IMR-90 (cell line): Measurements from ENCODE around the gene THEM4. TPM values are rescaled to one million over a fixed set of nuclear protein-coding genes. Genes with fewer than 3 reads are reported as not detected.

Experiments used
- ATAC-seq: fragments of 200-7000 bp; cut with Tn5 transposase; 2 replicates; pipeline ENCODE4 v1.9.1; 2020; ENCODE audit warnings: low read depth, mild to moderate bottlenecking, moderate library complexity
- BruUV-seq: library from RNA; stranded (reverse); fragments of 400-500 nt; replicated peaks from 2 replicates; lab custom pipeline; 2021; lab: Mats Ljungman, UMichigan
- CTCF ChIA-PET: fragments of 300-600 bp; formaldehyde crosslinking; extraction: SDS; loops from one replicate; lab custom pipeline; 2021; ENCODE audit warnings: antibody characterized with exemption; lab: Yijun Ruan, JAX
- POLR2A ChIA-PET: fragments of 300-600 bp; sonication (Branson Sonifier 250); formaldehyde crosslinking; loops from one replicate; lab custom pipeline; 2022; ENCODE audit warnings: antibody characterized with exemption; ENCODE audit not compliant: unreplicated experiment; lab: Charles Lee
- DNase-seq: peaks from one replicate; pipeline ENCODE4 v3.0.0; 2013
- H2AFZ ChIP-seq: replicated peaks from 2 replicates; pipeline ENCODE3; 2013; ENCODE audit warnings: low read length, mild to moderate bottlenecking; ENCODE audit not compliant: poor library complexity
- H2AK5ac ChIP-seq: 2 replicates; pipeline ENCODE4 v1.6.1; 2013; ENCODE audit warnings: low read depth, low read length, inconsistent platforms
- H2AK9ac ChIP-seq: replicated peaks from 2 replicates; pipeline ENCODE3; 2013; ENCODE audit warnings: mild to moderate bottlenecking, low read depth, low read length, moderate library complexity; ENCODE audit not compliant: poor library complexity
- H2BK120ac ChIP-seq: 2 replicates; pipeline ENCODE4 v1.6.1; 2013; ENCODE audit warnings: low read depth, low read length, inconsistent platforms
- H2BK15ac ChIP-seq: 3 replicates; pipeline ENCODE4 v1.6.1; 2013; ENCODE audit warnings: low read depth, low read length, inconsistent platforms
- H2BK20ac ChIP-seq: 2 replicates; pipeline ENCODE4 v1.6.1; 2013; ENCODE audit warnings: low read depth, mild to moderate bottlenecking, inconsistent platforms, low read length, moderate library complexity
- H2BK5ac ChIP-seq: 2 replicates; pipeline ENCODE4 v1.6.1; 2013; ENCODE audit warnings: mild to moderate bottlenecking, low read depth, low read length, inconsistent platforms; ENCODE audit not compliant: poor library complexity, severe bottlenecking
- H3K14ac ChIP-seq: replicated peaks from 2 replicates; pipeline ENCODE4 v1.6.1; 2013; ENCODE audit warnings: low read depth, low read length, inconsistent platforms
- H3K18ac ChIP-seq: 2 replicates; pipeline ENCODE4 v1.6.1; 2013; ENCODE audit warnings: low read depth, low read length, control low read depth
- H3K23ac ChIP-seq: 2 replicates; pipeline ENCODE4 v1.6.1; 2013; ENCODE audit warnings: low read depth, low read length, inconsistent platforms
- H3K27ac ChIP-seq: 2 replicates; pipeline ENCODE4 v1.5.1; 2013; ENCODE audit warnings: mild to moderate bottlenecking, control low read depth, low read length; ENCODE audit not compliant: insufficient read depth
- H3K27me3 ChIP-seq: 2 replicates; pipeline ENCODE4 v1.6.1; 2013; ENCODE audit warnings: low read length; ENCODE audit not compliant: control insufficient read depth, insufficient read depth
- H3K36me3 ChIP-seq: 2 replicates; pipeline ENCODE4 v1.6.1; 2013; ENCODE audit warnings: low read length, mixed read lengths; ENCODE audit not compliant: control insufficient read depth, insufficient read depth
- H3K4ac ChIP-seq: 2 replicates; pipeline ENCODE4 v1.6.1; 2013; ENCODE audit warnings: low read depth, low read length, inconsistent platforms
- H3K4me1 ChIP-seq: 2 replicates; pipeline ENCODE4 v1.6.1; 2013; ENCODE audit warnings: low read length, mixed read lengths; ENCODE audit not compliant: control insufficient read depth, insufficient read depth
- H3K4me2 ChIP-seq: 2 replicates; pipeline ENCODE4 v1.6.1; 2013; ENCODE audit warnings: low read depth, mild to moderate bottlenecking, control low read depth, low read length, moderate library complexity
- H3K4me3 ChIP-seq: 2 replicates; pipeline ENCODE4 v1.5.1; 2013; ENCODE audit warnings: low read depth, mild to moderate bottlenecking, control low read depth, low read length, moderate library complexity; ENCODE audit not compliant: insufficient read depth
- H3K56ac ChIP-seq: 2 replicates; pipeline ENCODE4 v1.6.1; 2013; ENCODE audit warnings: low read length, inconsistent platforms; ENCODE audit not compliant: insufficient read depth; ENCODE audit errors: extremely low read depth
- H3K79me1 ChIP-seq, 2 experiments: 2 replicates each; pipeline ENCODE4 v1.6.1; 2013; ENCODE audit warnings: low read length in 2 of 2, inconsistent platforms in 1 of 2, low read depth in 1 of 2
- H3K9ac ChIP-seq: 2 replicates; pipeline ENCODE4 v1.6.1; 2013; ENCODE audit warnings: low read depth, low read length, control low read depth
- H3K9me1 ChIP-seq: 2 replicates; pipeline ENCODE4 v1.6.1; 2013; ENCODE audit warnings: low read length, inconsistent platforms; ENCODE audit not compliant: insufficient read depth
- H3K9me3 ChIP-seq: 2 replicates; pipeline ENCODE4 v1.6.1; 2013; ENCODE audit warnings: low read length; ENCODE audit not compliant: control insufficient read depth, insufficient read depth
- H4K20me1 ChIP-seq: 2 replicates; pipeline ENCODE4 v1.6.1; 2013; ENCODE audit warnings: low read length, inconsistent platforms; ENCODE audit not compliant: insufficient read depth
- H4K5ac ChIP-seq: 2 replicates; pipeline ENCODE4 v1.6.1; 2013; ENCODE audit warnings: mild to moderate bottlenecking, low read depth, low read length, control low read depth
- H4K8ac ChIP-seq, 2 experiments: 2 replicates each; pipeline ENCODE4 v1.6.1; 2013; ENCODE audit warnings: low read depth in 2 of 2, low read length in 2 of 2, control low read depth in 1 of 2, inconsistent platforms in 1 of 2
- H4K91ac ChIP-seq: 2 replicates; pipeline ENCODE4 v1.6.1; 2013; ENCODE audit warnings: low read depth, low read length, inconsistent platforms; ENCODE audit not compliant: insufficient read depth
- CTCF ChIP-seq: conservative IDR thresholded peaks from 2 replicates; pipeline ENCODE4 v1.5.1; 2012; ENCODE audit warnings: mild to moderate bottlenecking, low read depth, low read length, improper control_type of control experiment
- FOS ChIP-seq: fragments of 150-350 bp; IDR thresholded peaks from 2 replicates; pipeline ENCODE4 v1.6.1; 2016; ENCODE audit warnings: low read depth, low read length
- POLR2A ChIP-seq: IDR thresholded peaks from 2 replicates; pipeline ENCODE4 v1.6.1; 2012; ENCODE audit warnings: mild to moderate bottlenecking, low read depth, low read length
- RFX5 ChIP-seq: IDR thresholded peaks from 2 replicates; pipeline ENCODE4 v1.8.0; 2012; ENCODE audit warnings: low read depth, mild to moderate bottlenecking, low read length, moderate library complexity
- WGBS, 2 experiments: methylation state at CpG; one replicate each; pipeline versions ENCODE4 v1.1.5 to v1.1.7; 2013; ENCODE audit warnings: missing lambda C conversion rate in 2 of 2; ENCODE audit not compliant: insufficient read length in 1 of 2; ENCODE audit errors: extremely low coverage in 2 of 2; 5-methylcytosine and 5-hydroxymethylcytosine counted together
- dilution Hi-C: fragments of 300-500 bp; cut with HindIII; formaldehyde crosslinking; loops from one replicate; pipeline ENCODE4 v1.14.3; 2018; ENCODE audit warnings: low sequenced_read_pairs; ENCODE audit not compliant: unreplicated experiment
- in situ Hi-C: fragments of 300-500 bp; cut with MboI; formaldehyde crosslinking; loops from 3 replicates; pipeline ENCODE4 v1.14.3; 2019; ENCODE audit warnings: low sequenced_read_pairs, inconsistent platforms, mixed read lengths
- intact Hi-C: fragments of 100-400 bp; cut with micrococcal nuclease; formaldehyde crosslinking; loops from 2 replicates; pipeline ENCODE4 v1.10.0; 2022
- polyA plus RNA-seq, 3 experiments: library from polyadenylated mRNA; depleted of rRNA; stranded (reverse); fragments of >200 nt; gene quantifications; 2 replicates each; pipeline ENCODE4 v1.2.3, GENCODE V29; 2012; ENCODE audit warnings: low replicate concordance in 1 of 3
- total RNA-seq: library from RNA; depleted of rRNA; stranded (reverse); fragments of >200 nt; gene quantifications from 2 replicates; pipeline ENCODE4 v1.2.3, GENCODE V29; 2012

Gene THEM4
- total and polyA plus RNA-seq, 2 of the 4 experiments (the other 2 are of a cell fraction): 7.3 to 15.7 TPM

GRCh38 chr1:151831256-151831591 is 78.1 kb downstream of the THEM4 start:
- Histone ChIP-seq H3K18ac (no peak overlapping the region), H4K20me1 (no peaks in the 10 kb centered on the region), H4K5ac (no peak overlapping the region), H3K23ac (no peak overlapping the region), H3K79me1 (no peaks in the 10 kb centered on the region), H2BK15ac (no peak overlapping the region), H3K36me3 (no peaks in the 10 kb centered on the region), H3K27ac (no peak overlapping the region), H2AK9ac (no peak overlapping the region), H2AK5ac (no peak overlapping the region), H2BK5ac (no peak overlapping the region), H3K14ac (no peak overlapping the region), H3K9me3 (no peaks in the 10 kb centered on the region), H3K4me1 (no peaks in the 10 kb centered on the region), H3K9me1 (no peaks in the 10 kb centered on the region), H2AFZ (no peak overlapping the region), H3K4me2 (no peak overlapping the region), H3K56ac (no peak overlapping the region), H4K91ac (no peak overlapping the region), H2BK20ac (no peak overlapping the region), H3K4ac (no peak overlapping the region), H2BK120ac (no peak overlapping the region), H4K8ac (no peak overlapping the region), H3K27me3 (peaks cover 50% of the 10 kb centered on the region), H3K9ac (no peak overlapping the region), H3K4me3 (no peak overlapping the region)
- ChIA-PET CTCF (no interaction called here), POLR2A (no interaction called here)
- dilution Hi-C loops (no loop called here), in situ Hi-C loops (no loop called here), intact Hi-C loops (loop anchor here (10.0 kb wide), 1 partner anchor 286 kb away; the partner anchor contains the start of gene TUFT1)
- TF ChIP-seq POLR2A (no peak), CTCF (no peak), RFX5 (no peak), FOS (no peak)
- no TSS peak for BruUV-seq
- 60% methylated on average over 1 of the region's 4 CpGs; no CpG with 5 or more reads in 1 of the 2 experiments for WGBS, 2 experiments
- DNase-seq (no peak), ATAC-seq (no peak)
